ENCODE data around the gene ACER2. TPM values are rescaled to one million over a fixed set of nuclear protein-coding genes. Genes with fewer than 3 reads are reported as not detected.
A peak's percentile ranks its signal among the peaks of the same experiment; 100 is the strongest.

Gene ACER2
- total RNA-seq, 4 donors from 2014 or later, result 3.5 to 4.2 (median 4.0) TPM

- Histone ChIP-seq H3K4me3 (no peak overlapping the region), H3K9me3 (no peaks in the 10 kb centered on the region), H3K4me1 (peaks cover 0 to 26% (median 4%) of the 10 kb centered on the region in 4 donors), H3K27me3 (no peaks in the 10 kb centered on the region), H3K27ac (no peak overlapping the region), H3K36me3 (peaks cover 0 to 79% (median 0%) of the 10 kb centered on the region in 3 donors)
- TF ChIP-seq CTCF (IDR thresholded peaks at IDR 0.05), result no peak
- no peak for TF ChIP-seq POLR2A (IDR thresholded peaks at IDR 0.05)
- no peak for DNase-seq
These were observed 33.3 kb upstream of the ACER2 start for GRCh38 chr9:19375538-19375937.

- peaks cover 0 to 67% (median 0%) of the 10 kb centered on the region in 3 donors for H3K36me3 ChIP-seq
- H3K27me3 ChIP-seq, result no peaks in the 10 kb centered on the region
- no peaks in the 10 kb centered on the region for H3K9me3 ChIP-seq
- TF ChIP-seq POLR2A (IDR thresholded peaks at IDR 0.05) (no peak), CTCF (IDR thresholded peaks at IDR 0.05) (no peak)
- no peak overlapping the region for H3K27ac ChIP-seq
- H3K4me3 ChIP-seq, result no peak overlapping the region
- peaks cover 0 to 30% (median 4%) of the 10 kb centered on the region in 4 donors for H3K4me1 ChIP-seq
- DNase-seq, result no peak
These were observed 31.9 kb upstream of the ACER2 start for GRCh38 chr9:19376931-19377330.

GRCh38 chr9:19378164-19378563 lies 30.6 kb upstream of the ACER2 start:
- no peak for DNase-seq
- Histone ChIP-seq H3K9me3 (no peaks in the 10 kb centered on the region), H3K27ac (no peak overlapping the region), H3K36me3 (peaks cover 0 to 54% (median 0%) of the 10 kb centered on the region in 3 donors), H3K4me3 (peak overlapping the region in 2 of 4 donors; percentile 58 to 80), H3K4me1 (peaks cover 0 to 30% (median 4%) of the 10 kb centered on the region in 4 donors), H3K27me3 (no peaks in the 10 kb centered on the region)
- TF ChIP-seq CTCF (IDR thresholded peaks at IDR 0.05), result no peak
- TF ChIP-seq POLR2A (IDR thresholded peaks at IDR 0.05), result no peak

GRCh38 chr9:19378647-19379046 lies 30.2 kb upstream of the ACER2 start:
- Histone ChIP-seq H3K27ac (peak overlapping the region in 1 of 4 donors; percentile 89), H3K36me3 (peaks cover 0 to 50% (median 0%) of the 10 kb centered on the region in 3 donors), H3K27me3 (no peaks in the 10 kb centered on the region), H3K4me3 (peak overlapping the region; percentile 58 to 81 (median 76)), H3K4me1 (peaks cover 0 to 30% (median 4%) of the 10 kb centered on the region in 4 donors), H3K9me3 (no peaks in the 10 kb centered on the region)
- TF ChIP-seq POLR2A (IDR thresholded peaks at IDR 0.05), result no peak
- no peak for TF ChIP-seq CTCF (IDR thresholded peaks at IDR 0.05)
- peak in 1 of 3 donors; percentile 42 for DNase-seq

GRCh38 chr9:19379283-19379682 lies 29.5 kb upstream of the ACER2 start:
- peak in 1 of 2 donors; percentile 9 for TF ChIP-seq POLR2A (IDR thresholded peaks at IDR 0.05)
- peak in 1 of 6 experiments; percentile 3 for TF ChIP-seq CTCF (IDR thresholded peaks at IDR 0.05)
- Histone ChIP-seq H3K27ac (peak overlapping the region; percentile 89 to 96 (median 92)), H3K4me1 (peaks cover 0 to 30% (median 4%) of the 10 kb centered on the region in 4 donors), H3K36me3 (peaks cover 0 to 44% (median 0%) of the 10 kb centered on the region in 3 donors), H3K4me3 (peak overlapping the region; percentile 58 to 81 (median 76)), H3K9me3 (no peaks in the 10 kb centered on the region), H3K27me3 (no peaks in the 10 kb centered on the region)
- DNase-seq, result no peak

All from Peyer's patch (tissue), 4 donors.